ENCODE measurements around the gene SART1.
A peak's percentile ranks its signal among the peaks of the same experiment; 100 is the strongest.

Gene SART1

GRCh38 chr11:65919573-65920371, 41.8 kb upstream of the SART1 start:
- Histone ChIP-seq H3K27me3 (ENCODE audit: control insufficient read depth, insufficient read depth, low read length) (no peaks in the 10 kb centered on the region), H3K36me3 (ENCODE audit: control insufficient read depth, insufficient read depth, low read length) (peaks cover 4% of the 10 kb centered on the region), H3K4me1 (ENCODE audit: control insufficient read depth, insufficient read depth, low read length) (peaks cover 42% of the 10 kb centered on the region), H3K4me3 (ENCODE audit: low read length) (peak overlapping the region; percentile 31), H3K9ac (ENCODE audit: low read length) (peak overlapping the region; percentile 60), H3K9me3 (ENCODE audit: control insufficient read depth, low read length) (no peaks in the 10 kb centered on the region)

GRCh38 chr11:65920372-65920802, 41.1 kb upstream of the SART1 start:
- H3K4me3 ChIP-seq (ENCODE audit: low read length): peak overlapping the region; percentile 31
- H3K9me3 ChIP-seq (ENCODE audit: control insufficient read depth, low read length): no peaks in the 10 kb centered on the region
- peaks cover 4% of the 10 kb centered on the region for H3K36me3 ChIP-seq (ENCODE audit: control insufficient read depth, insufficient read depth, low read length)
- H3K27me3 ChIP-seq (ENCODE audit: control insufficient read depth, insufficient read depth, low read length): no peaks in the 10 kb centered on the region
- H3K4me1 ChIP-seq (ENCODE audit: control insufficient read depth, insufficient read depth, low read length): peaks cover 36% of the 10 kb centered on the region
- peak overlapping the region; percentile 60 for H3K9ac ChIP-seq (ENCODE audit: low read length)

- peaks cover 33% of the 10 kb centered on the region for H3K4me1 ChIP-seq (ENCODE audit: control insufficient read depth, insufficient read depth, low read length)
- no peaks in the 10 kb centered on the region for H3K9me3 ChIP-seq (ENCODE audit: control insufficient read depth, low read length)
- no peak overlapping the region for H3K9ac ChIP-seq (ENCODE audit: low read length)
- no peak overlapping the region for H3K4me3 ChIP-seq (ENCODE audit: low read length)
- H3K27me3 ChIP-seq (ENCODE audit: control insufficient read depth, insufficient read depth, low read length): no peaks in the 10 kb centered on the region
- peaks cover 4% of the 10 kb centered on the region for H3K36me3 ChIP-seq (ENCODE audit: control insufficient read depth, insufficient read depth, low read length)
Measured at GRCh38 chr11:65921033-65921555, 40.4 kb upstream of the SART1 start.

- H3K36me3 ChIP-seq (ENCODE audit: control insufficient read depth, insufficient read depth, low read length): peaks cover 4% of the 10 kb centered on the region
- H3K9ac ChIP-seq (ENCODE audit: low read length): no peak overlapping the region
- peaks cover 26% of the 10 kb centered on the region for H3K4me1 ChIP-seq (ENCODE audit: control insufficient read depth, insufficient read depth, low read length)
- H3K4me3 ChIP-seq (ENCODE audit: low read length): no peak overlapping the region
- no peaks in the 10 kb centered on the region for H3K9me3 ChIP-seq (ENCODE audit: control insufficient read depth, low read length)
- no peaks in the 10 kb centered on the region for H3K27me3 ChIP-seq (ENCODE audit: control insufficient read depth, insufficient read depth, low read length)
Measured at GRCh38 chr11:65921876-65922275, 39.7 kb upstream of the SART1 start.

GRCh38 chr11:65922565-65922964, 39.0 kb upstream of the SART1 start:
- no peaks in the 10 kb centered on the region for H3K27me3 ChIP-seq (ENCODE audit: control insufficient read depth, insufficient read depth, low read length)
- peaks cover 4% of the 10 kb centered on the region for H3K36me3 ChIP-seq (ENCODE audit: control insufficient read depth, insufficient read depth, low read length)
- H3K9ac ChIP-seq (ENCODE audit: low read length): no peak overlapping the region
- no peak overlapping the region for H3K4me3 ChIP-seq (ENCODE audit: low read length)
- no peaks in the 10 kb centered on the region for H3K9me3 ChIP-seq (ENCODE audit: control insufficient read depth, low read length)
- peaks cover 19% of the 10 kb centered on the region for H3K4me1 ChIP-seq (ENCODE audit: control insufficient read depth, insufficient read depth, low read length)

- peaks cover 7% of the 10 kb centered on the region for H3K4me1 ChIP-seq (ENCODE audit: control insufficient read depth, insufficient read depth, low read length)
- no peaks in the 10 kb centered on the region for H3K9me3 ChIP-seq (ENCODE audit: control insufficient read depth, low read length)
- no peak overlapping the region for H3K9ac ChIP-seq (ENCODE audit: low read length)
- peaks cover 4% of the 10 kb centered on the region for H3K36me3 ChIP-seq (ENCODE audit: control insufficient read depth, insufficient read depth, low read length)
- no peak overlapping the region for H3K4me3 ChIP-seq (ENCODE audit: low read length)
- H3K27me3 ChIP-seq (ENCODE audit: control insufficient read depth, insufficient read depth, low read length): no peaks in the 10 kb centered on the region
Measured at GRCh38 chr11:65925397-65925796, 36.1 kb upstream of the SART1 start.

- Histone ChIP-seq H3K9me3 (ENCODE audit: control insufficient read depth, low read length) (no peaks in the 10 kb centered on the region), H3K36me3 (ENCODE audit: control insufficient read depth, insufficient read depth, low read length) (no peaks in the 10 kb centered on the region), H3K27me3 (ENCODE audit: control insufficient read depth, insufficient read depth, low read length) (peaks cover 4% of the 10 kb centered on the region), H3K4me1 (ENCODE audit: control insufficient read depth, insufficient read depth, low read length) (no peaks in the 10 kb centered on the region), H3K4me3 (ENCODE audit: low read length) (no peak overlapping the region), H3K9ac (ENCODE audit: low read length) (peak overlapping the region; percentile 10)
Measured at GRCh38 chr11:65927904-65928397, 33.6 kb upstream of the SART1 start.

- Histone ChIP-seq H3K36me3 (ENCODE audit: control insufficient read depth, insufficient read depth, low read length) (no peaks in the 10 kb centered on the region), H3K27me3 (ENCODE audit: control insufficient read depth, insufficient read depth, low read length) (peaks cover 4% of the 10 kb centered on the region), H3K4me1 (ENCODE audit: control insufficient read depth, insufficient read depth, low read length) (no peaks in the 10 kb centered on the region), H3K9me3 (ENCODE audit: control insufficient read depth, low read length) (no peaks in the 10 kb centered on the region), H3K4me3 (ENCODE audit: low read length) (no peak overlapping the region), H3K9ac (ENCODE audit: low read length) (no peak overlapping the region)
Measured at GRCh38 chr11:65928667-65929066, 32.9 kb upstream of the SART1 start.

GRCh38 chr11:65931773-65932557, 29.6 kb upstream of the SART1 start:
- Histone ChIP-seq H3K9ac (ENCODE audit: low read length) (no peak overlapping the region), H3K36me3 (ENCODE audit: control insufficient read depth, insufficient read depth, low read length) (no peaks in the 10 kb centered on the region), H3K27me3 (ENCODE audit: control insufficient read depth, insufficient read depth, low read length) (peaks cover 4% of the 10 kb centered on the region), H3K4me1 (ENCODE audit: control insufficient read depth, insufficient read depth, low read length) (no peaks in the 10 kb centered on the region), H3K4me3 (ENCODE audit: low read length) (no peak overlapping the region), H3K9me3 (ENCODE audit: control insufficient read depth, low read length) (no peaks in the 10 kb centered on the region)

- Histone ChIP-seq H3K4me1 (ENCODE audit: control insufficient read depth, insufficient read depth, low read length) (no peaks in the 10 kb centered on the region), H3K4me3 (ENCODE audit: low read length) (no peak overlapping the region), H3K27me3 (ENCODE audit: control insufficient read depth, insufficient read depth, low read length) (peaks cover 4% of the 10 kb centered on the region), H3K36me3 (ENCODE audit: control insufficient read depth, insufficient read depth, low read length) (no peaks in the 10 kb centered on the region), H3K9me3 (ENCODE audit: control insufficient read depth, low read length) (no peaks in the 10 kb centered on the region), H3K9ac (ENCODE audit: low read length) (no peak overlapping the region)
Measured at GRCh38 chr11:65932558-65932919, 29.0 kb upstream of the SART1 start.

- H3K9me3 ChIP-seq (ENCODE audit: control insufficient read depth, low read length): no peaks in the 10 kb centered on the region
- no peaks in the 10 kb centered on the region for H3K4me1 ChIP-seq (ENCODE audit: control insufficient read depth, insufficient read depth, low read length)
- H3K9ac ChIP-seq (ENCODE audit: low read length): no peak overlapping the region
- H3K27me3 ChIP-seq (ENCODE audit: control insufficient read depth, insufficient read depth, low read length): peaks cover 4% of the 10 kb centered on the region
- H3K36me3 ChIP-seq (ENCODE audit: control insufficient read depth, insufficient read depth, low read length): no peaks in the 10 kb centered on the region
- no peak overlapping the region for H3K4me3 ChIP-seq (ENCODE audit: low read length)
Measured at GRCh38 chr11:65934014-65934413, 27.5 kb upstream of the SART1 start.

- Histone ChIP-seq H3K9me3 (ENCODE audit: control insufficient read depth, low read length) (no peaks in the 10 kb centered on the region), H3K36me3 (ENCODE audit: control insufficient read depth, insufficient read depth, low read length) (no peaks in the 10 kb centered on the region), H3K4me1 (ENCODE audit: control insufficient read depth, insufficient read depth, low read length) (no peaks in the 10 kb centered on the region), H3K4me3 (ENCODE audit: low read length) (no peak overlapping the region), H3K9ac (ENCODE audit: low read length) (no peak overlapping the region), H3K27me3 (ENCODE audit: control insufficient read depth, insufficient read depth, low read length) (peaks cover under 1% of the 10 kb centered on the region)
Measured at GRCh38 chr11:65937766-65938165, 23.8 kb upstream of the SART1 start.

Measured in mucosa of stomach (tissue), 1 donor.